AG04449 (cell line): ENCODE results near the gene DYNLT2B.

ENCODE experiments used
- CTCF ChIA-PET: fragments of 350-600 bp; formaldehyde crosslinking; extraction: SDS; loops from one replicate; lab custom pipeline; 2021; ENCODE audit warnings: antibody characterized with exemption; lab: Yijun Ruan, JAX
- POLR2A ChIA-PET: fragments of 400-600, 350-600 bp; formaldehyde crosslinking; extraction: SDS; loops from one replicate; lab custom pipeline; 2020; ENCODE audit warnings: antibody characterized with exemption, inconsistent platforms; lab: Yijun Ruan, JAX
- DNase-seq: peaks from one replicate; pipeline ENCODE4 v3.0.0-alpha.2; 2010; ENCODE audit warnings: low read depth, low spot score
- H3K4me3 ChIP-seq: 2 replicates; pipeline ENCODE4 v1.5.1; 2011; ENCODE audit warnings: low read depth, mild to moderate bottlenecking, control low read depth, low read length
- TF ChIP-seq, protein P1 (sequence below): IDR thresholded peaks from one replicate; pipeline ENCODE4 v1.5.1; 2011; ENCODE audit warnings: mild to moderate bottlenecking, moderate library complexity, low read length, control low read depth, inconsistent platforms; ENCODE audit not compliant: insufficient read depth; ENCODE audit errors: missing control alignments

Gene DYNLT2B

GRCh38 chr3:196298521-196298920 lies 19.5 kb downstream of the DYNLT2B start:
- no peak overlapping the region for H3K4me3 ChIP-seq
- POLR2A ChIA-PET: no interaction called here
- TF ChIP-seq, protein P1, sequence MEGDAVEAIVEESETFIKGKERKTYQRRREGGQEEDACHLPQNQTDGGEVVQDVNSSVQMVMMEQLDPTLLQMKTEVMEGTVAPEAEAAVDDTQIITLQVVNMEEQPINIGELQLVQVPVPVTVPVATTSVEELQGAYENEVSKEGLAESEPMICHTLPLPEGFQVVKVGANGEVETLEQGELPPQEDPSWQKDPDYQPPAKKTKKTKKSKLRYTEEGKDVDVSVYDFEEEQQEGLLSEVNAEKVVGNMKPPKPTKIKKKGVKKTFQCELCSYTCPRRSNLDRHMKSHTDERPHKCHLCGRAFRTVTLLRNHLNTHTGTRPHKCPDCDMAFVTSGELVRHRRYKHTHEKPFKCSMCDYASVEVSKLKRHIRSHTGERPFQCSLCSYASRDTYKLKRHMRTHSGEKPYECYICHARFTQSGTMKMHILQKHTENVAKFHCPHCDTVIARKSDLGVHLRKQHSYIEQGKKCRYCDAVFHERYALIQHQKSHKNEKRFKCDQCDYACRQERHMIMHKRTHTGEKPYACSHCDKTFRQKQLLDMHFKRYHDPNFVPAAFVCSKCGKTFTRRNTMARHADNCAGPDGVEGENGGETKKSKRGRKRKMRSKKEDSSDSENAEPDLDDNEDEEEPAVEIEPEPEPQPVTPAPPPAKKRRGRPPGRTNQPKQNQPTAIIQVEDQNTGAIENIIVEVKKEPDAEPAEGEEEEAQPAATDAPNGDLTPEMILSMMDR: no peak
- DNase-seq: no peak
- CTCF ChIA-PET: interaction anchor here (1.2 kb wide), 1 partner anchor 9 kb away, joined by 3 read pairs; no protein-coding TSS in a partner anchor

DNA sequence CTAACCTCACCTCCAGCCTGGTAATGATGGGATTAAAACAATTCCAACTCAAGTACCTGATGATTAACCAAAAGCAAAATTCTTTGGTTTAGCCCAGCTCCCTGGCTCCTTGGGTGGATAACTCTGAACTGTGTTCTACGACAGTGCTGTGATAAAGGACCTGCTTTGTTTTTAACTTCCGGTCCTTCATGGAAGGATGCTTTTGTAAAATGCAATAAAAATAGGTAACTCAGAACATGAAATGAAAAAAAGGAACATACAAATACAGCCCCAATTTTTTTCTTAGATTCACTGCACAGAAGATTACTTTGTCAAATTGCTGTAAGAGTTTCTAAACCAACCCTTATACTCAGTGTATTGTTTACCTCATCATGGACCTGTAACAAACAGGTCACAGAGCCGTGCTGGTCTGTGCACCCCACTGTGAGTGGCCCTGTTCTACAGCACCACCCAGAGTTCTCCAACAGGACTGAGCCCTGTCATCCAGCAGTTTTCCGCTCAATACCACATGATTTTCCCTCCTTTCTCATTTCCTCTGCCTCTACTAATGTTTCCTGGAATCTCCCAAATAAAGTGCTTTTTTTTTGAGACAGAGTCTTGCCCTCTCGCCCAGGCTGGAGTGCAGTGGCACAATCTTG lies 25.6 kb downstream of the DYNLT2B start:
- ChIA-PET POLR2A (no interaction called here), CTCF (no interaction called here)
- no peak overlapping the region for H3K4me3 ChIP-seq
- TF ChIP-seq, protein P1: no peak
- DNase-seq: no peak

- ChIA-PET CTCF (no interaction called here), POLR2A (interaction anchor here (0.5 to 1.0 kb wide), 2 partner anchors 27 to 30 kb away, joined by 4 to 5 read pairs; partner anchors contain the start of gene DYNLT2B)
Observed at GRCh38 chr3:196288141-196288460, 29.9 kb downstream of the DYNLT2B start.

GRCh38 chr3:196287440-196288140 lies 30.4 kb downstream of the DYNLT2B start, which contains the start of gene PCYT1A:
TSS of gene PCYT1A (minus strand) at chr3:196287726. CDS start at chr3:196270531, 17,195 bp downstream.
- CTCF ChIA-PET: no interaction called here
- TF ChIP-seq, protein P1: no peak
- peak within 1 kb of the TSS; percentile 98 for H3K4me3 ChIP-seq
- POLR2A ChIA-PET: interaction anchor here (0.5 to 1.0 kb wide), 4 partner anchors 11 to 30 kb away, joined by 3 to 5 read pairs (median 4); partner anchors contain the start of gene DYNLT2B
- DNase-seq: peak; percentile 69

More at GRCh38 chr3:196288141-196288460, 29.9 kb downstream of the DYNLT2B start:
- no peak for DNase-seq
- TF ChIP-seq, protein P1: no peak
- H3K4me3 ChIP-seq: peak overlapping the region; percentile 98

- CTCF ChIA-PET: no interaction called here
- peak overlapping the region; percentile 98 for H3K4me3 ChIP-seq
- POLR2A ChIA-PET: interaction anchor here (0.6 to 1.0 kb wide), 3 partner anchors 11 to 31 kb away, joined by 3 to 5 read pairs (median 3); partner anchors contain the start of gene DYNLT2B
- TF ChIP-seq, protein P1: no peak
- DNase-seq: no peak
Observed at GRCh38 chr3:196287090-196287439, 31.0 kb downstream of the DYNLT2B start.

DNA sequence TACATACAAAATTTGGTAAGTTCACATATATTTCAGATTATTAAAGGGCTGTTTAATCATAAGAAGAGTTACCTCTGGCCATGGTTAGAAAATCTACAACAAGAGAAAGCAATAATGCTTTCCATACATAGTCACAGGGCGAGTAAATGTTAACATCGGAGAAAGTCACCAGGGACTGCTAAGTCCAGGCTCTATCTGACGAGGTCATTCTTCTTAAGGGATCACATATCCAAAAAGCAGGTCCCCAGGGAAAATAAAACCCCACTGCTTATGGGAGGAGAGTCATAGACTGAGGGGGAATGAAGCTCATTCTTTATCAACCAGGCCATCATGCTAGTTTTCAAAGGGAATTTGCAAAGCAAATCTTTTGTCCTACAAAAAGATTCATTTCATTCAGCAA lies 33.6 kb downstream of the DYNLT2B start:
- POLR2A ChIA-PET: no interaction called here
- TF ChIP-seq, protein P1: no peak
- no peak overlapping the region for H3K4me3 ChIP-seq
- DNase-seq: no peak
- CTCF ChIA-PET: interaction anchor here (1.2 to 1.5 kb wide), 2 partner anchors 16 to 238 kb away, joined by 5 to 6 read pairs; no protein-coding TSS in a partner anchor
